Cortex of kidney (tissue), 1 donor: Measurements from ENCODE around the gene KRTAP5-5.
"Not testable (repeated sequence)": the region's sequence is repeated elsewhere in the genome, so short reads cannot be mapped to it uniquely, and the experiment has no call there.

Experiments
- DNase-seq: peaks from one replicate; lab custom pipeline; 2025; lab: John Stamatoyannopoulos, UW

Gene KRTAP5-5

DNA sequence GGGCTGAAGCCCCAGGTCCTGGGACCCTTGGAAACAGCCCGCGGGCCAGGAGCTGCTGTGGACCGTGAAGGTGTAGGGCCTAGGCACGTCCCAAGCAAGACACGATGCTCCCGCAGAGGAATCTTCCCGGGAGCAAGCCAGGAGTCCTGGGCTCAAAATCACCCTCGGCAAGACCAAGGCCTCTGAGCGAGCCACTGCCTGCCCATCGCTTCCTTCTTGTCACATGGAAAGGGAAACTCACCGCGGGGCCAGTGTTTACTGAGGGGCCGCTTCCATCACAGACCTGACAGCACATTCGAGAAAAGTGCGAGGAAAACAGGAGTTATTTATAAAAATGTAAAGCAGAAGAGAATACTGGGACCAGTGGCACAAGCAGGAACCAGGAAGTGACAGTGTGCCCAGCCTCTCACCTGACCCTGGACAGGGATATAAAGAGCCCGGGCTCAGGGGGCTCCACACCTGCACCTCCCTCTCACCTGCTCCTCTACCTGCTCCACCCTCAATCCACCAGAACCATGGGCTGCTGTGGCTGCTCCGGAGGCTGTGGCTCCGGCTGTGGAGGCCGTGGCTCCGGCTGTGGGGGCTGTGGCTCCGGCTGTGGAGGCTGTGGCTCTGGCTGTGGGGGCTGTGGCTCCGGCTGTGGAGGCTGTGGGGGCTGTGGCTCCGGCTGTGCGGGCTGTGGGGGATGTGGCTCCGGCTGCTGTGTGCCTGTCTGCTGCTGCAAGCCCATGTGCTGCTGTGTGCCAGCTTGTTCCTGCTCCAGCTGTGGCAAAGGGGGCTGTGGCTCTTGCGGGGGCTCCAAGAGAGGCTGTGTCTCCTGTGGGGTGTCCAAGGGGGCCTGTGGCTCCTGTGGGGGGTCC is at the start of gene KRTAP5-5:
Gene KRTAP5-5, plus strand, starts transcription at position 450 of the 860 bp plus-strand sequence. Its CDS starts 66 bp downstream, at position 516.
- no peak for DNase-seq

GRCh38 chr11:1581976-1582375 is 47.6 kb upstream of the KRTAP5-5 start:
- DNase-seq, result no peak

DNA sequence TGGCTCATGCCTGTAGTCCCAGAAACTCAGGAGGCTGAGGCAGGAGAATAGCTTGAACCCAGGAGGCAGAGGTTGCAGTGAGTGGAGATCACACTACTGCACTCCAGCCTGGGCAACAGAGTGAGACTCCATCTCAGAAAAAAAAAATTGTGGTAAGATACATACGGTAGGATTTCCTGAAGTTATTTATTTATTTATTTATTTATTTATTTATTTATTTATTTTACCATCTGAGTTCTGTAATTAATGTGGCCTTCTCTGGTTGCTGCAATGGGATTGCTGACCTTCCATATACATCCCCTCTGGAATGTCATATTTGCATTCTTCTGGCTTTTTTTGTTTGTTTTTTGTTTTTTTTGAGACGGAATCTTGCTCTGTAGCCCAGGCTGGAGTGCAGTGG is 46.7 kb upstream of the KRTAP5-5 start:
- DNase-seq, result not testable (repeated sequence)

DNA sequence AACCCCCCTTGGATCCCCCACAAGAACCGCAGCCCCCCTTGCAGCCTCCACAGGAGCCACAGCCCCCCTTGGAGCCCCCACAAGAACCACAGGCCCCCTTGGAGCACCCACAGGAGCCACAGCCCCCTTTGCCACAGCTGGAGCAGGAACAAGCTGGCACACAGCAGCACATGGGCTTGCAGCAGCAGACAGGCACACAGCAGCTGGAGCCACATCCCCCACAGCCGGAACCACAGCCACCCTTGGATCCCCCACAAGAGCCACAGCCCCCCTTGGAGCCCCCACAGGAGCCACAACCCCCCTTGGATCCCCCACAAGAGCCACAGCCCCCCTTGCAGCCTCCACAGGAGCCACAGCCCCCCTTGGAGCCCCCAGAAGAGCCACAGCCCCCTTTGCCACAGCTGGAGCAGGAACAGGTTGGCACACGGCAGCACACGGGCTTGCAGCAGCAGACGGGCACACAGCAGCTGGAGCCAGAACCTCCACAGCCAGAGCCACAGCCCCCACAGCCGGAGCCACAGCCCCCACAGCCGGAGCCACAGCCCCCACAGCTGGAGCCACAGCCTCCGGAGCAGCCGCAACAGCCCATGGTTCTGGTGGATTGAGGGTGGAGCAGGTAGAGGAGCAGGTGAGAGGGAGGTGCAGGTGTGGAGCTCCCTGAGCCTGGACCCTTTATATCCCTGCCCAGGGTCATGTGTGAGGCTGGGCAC is 44.8 kb upstream of the KRTAP5-5 start, which contains the start of gene KRTAP5-1:
Gene KRTAP5-1, minus strand, starts transcription at position 623 of the 710 bp plus-strand sequence. Its CDS starts 34 bp downstream, at position 589.
- not testable (repeated sequence) for DNase-seq

- DNase-seq, result no peak
Observed at GRCh38 chr11:1586699-1587098, 42.9 kb upstream of the KRTAP5-5 start.

DNA sequence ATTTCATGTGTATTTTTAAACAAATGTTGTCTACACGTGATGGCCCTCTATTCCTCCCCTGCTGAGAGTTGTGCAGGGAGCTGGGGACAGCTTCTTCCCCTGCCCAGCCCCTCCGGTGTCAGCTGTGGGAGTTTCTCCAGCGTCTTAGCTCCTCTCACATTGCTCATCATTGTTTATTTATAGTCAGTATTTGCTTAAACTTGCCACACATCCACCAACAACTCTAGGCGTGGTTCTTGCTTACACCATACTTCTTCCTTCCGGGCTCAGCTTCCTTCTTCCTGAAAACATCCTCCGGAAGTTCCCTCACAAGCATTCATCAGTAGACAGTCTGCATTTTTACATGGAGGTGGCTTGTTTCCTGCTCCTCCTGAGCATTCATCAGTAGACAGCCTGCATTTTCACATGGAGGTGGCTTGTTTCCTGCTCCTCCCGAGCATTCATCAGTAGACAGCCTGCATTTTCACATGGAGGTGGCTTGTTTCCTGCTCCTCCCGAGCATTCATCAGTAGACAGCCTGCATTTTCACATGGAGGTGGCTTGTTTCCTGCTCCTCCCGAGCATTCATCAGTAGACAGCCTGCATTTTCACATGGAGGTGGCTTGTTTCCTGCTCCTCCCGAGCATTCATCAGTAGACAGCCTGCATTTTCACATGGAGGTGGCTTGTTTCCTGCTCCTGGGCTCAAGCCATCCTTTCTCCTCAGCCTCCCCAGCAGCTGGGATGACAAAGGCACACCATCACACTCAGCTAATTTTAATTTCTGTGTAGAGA is 40.2 kb upstream of the KRTAP5-5 start:
- DNase-seq, result not testable (repeated sequence)

DNA sequence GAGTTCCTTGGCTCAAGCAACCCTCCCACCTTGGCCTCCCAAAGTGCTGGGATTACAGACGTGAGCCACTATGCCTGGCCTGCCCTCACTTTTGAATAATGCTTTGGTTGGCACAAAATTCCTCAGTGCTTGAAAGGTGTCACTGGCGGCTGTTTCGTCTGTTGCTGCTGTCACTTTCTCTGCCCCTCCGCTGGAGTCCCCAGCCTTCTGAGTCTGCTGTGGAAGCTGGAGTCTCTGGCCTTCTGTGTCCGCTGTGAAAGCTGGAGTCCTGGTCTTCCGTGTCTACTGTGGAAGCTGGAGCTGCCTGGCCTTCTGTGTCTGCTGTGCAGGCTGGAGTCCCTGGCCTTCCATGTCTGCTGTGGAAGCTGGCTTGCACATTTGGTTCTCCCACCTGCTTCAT is 39.6 kb upstream of the KRTAP5-5 start:
- no peak for DNase-seq

- DNase-seq, result no peak
Observed at GRCh38 chr11:1592628-1593027, 36.9 kb upstream of the KRTAP5-5 start.

DNA sequence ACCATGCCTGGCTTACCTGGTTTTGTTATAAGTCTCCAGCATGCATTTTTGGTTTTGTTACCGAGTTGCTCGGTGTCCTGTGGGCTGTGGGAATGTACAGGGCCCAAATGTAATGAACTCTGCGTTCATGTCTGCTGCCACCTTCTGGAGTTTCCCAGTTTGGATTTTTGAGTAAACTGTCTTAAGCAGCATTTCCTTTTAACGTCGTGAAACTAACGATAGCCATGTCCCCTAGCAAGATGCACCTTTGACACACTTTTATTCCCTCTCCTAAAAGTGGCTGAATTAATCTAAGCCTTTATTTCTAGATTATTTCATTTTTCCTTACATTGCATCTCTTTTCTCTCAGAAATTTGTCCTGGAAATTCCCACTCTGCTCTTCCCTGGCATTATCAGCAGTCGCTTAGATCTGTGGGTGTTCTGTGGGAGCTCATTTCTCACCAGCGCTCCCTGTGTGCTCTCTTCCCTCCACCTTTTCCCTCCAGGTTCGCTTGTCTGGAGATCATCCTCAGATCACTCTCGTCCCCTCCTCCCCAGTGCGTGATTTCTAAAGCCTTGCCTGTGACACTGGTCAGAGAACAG is 33.5 kb upstream of the KRTAP5-5 start:
- DNase-seq, result not testable (repeated sequence)

GRCh38 chr11:1596576-1597121 is 32.9 kb upstream of the KRTAP5-5 start:
- not testable (repeated sequence) for DNase-seq

GRCh38 chr11:1597331-1597993 is 32.1 kb upstream of the KRTAP5-5 start:
- no peak for DNase-seq

DNA sequence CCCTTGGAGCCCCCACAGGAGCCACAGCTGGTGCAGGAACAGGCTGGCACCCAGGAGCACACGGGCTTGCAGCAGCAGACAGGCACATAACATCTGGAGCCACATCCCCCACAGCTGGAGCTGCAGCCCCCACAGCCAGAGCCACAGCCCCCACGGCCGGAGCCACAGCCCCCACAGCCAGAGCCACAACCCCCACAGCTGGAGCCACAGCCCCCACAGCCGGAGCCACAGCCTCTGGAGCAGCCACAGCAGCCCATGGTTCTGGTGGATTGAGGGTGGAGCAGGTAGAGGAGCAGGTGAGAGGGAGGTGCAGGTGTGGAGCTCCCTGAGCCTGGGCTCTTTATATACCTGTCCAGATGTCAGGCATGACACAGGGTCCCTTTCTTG is 31.6 kb upstream of the KRTAP5-5 start, which contains the start of gene KRTAP5-2:
Gene KRTAP5-2, minus strand, starts transcription at position 301 of the 387 bp plus-strand sequence. Its CDS starts 44 bp downstream, at position 257.
- no peak for DNase-seq

GRCh38 chr11:1598406-1598805 is 31.2 kb upstream of the KRTAP5-5 start:
- not testable (repeated sequence) for DNase-seq

DNA sequence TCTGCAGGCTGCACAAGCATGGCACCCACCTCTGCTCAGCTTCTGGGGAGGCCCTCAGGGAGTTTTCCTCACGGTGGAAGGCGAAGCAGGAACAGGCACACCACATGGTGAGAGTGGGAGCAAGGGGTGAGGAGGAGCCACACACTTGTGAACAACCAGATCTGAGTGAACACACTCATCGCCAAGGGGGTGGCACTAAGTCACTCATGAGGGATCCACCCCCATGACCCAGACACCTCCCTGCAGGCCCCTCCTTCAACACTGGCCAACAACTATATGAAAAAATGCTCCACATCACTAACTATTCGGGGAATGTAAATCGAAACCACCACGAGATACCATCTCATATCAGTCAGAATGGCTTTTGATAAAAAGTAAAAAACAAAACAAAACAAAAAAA is 30.8 kb upstream of the KRTAP5-5 start:
- no peak for DNase-seq

GRCh38 chr11:1600626-1601025 is 28.9 kb upstream of the KRTAP5-5 start:
- DNase-seq, result no peak

- not testable (repeated sequence) for DNase-seq
Observed at GRCh38 chr11:1601663-1602062, 27.9 kb upstream of the KRTAP5-5 start.

GRCh38 chr11:1603629-1604028 is 25.9 kb upstream of the KRTAP5-5 start:
- DNase-seq, result no peak

GRCh38 chr11:1604181-1604580 is 25.4 kb upstream of the KRTAP5-5 start:
- no peak for DNase-seq

DNA sequence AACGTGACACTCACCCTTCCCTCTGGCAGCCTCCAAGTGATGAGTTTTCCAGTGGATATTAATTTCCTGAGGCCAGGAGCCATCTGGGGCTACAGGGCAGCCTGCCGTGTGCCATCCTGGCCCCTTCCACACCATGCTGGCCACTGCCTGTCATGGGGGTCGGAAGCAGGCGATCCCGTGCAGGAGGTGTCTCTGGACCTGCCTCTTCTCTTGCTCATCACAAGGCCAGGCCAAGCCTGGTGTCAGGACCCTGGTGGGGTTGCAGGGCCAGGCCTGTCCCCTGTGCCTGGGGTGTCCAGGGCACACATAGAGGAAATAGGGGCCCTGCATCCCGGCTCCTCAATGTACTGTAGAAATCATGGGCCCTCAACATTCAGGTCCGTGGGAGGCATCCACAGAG is 24.9 kb upstream of the KRTAP5-5 start:
- DNase-seq, result no peak

DNA sequence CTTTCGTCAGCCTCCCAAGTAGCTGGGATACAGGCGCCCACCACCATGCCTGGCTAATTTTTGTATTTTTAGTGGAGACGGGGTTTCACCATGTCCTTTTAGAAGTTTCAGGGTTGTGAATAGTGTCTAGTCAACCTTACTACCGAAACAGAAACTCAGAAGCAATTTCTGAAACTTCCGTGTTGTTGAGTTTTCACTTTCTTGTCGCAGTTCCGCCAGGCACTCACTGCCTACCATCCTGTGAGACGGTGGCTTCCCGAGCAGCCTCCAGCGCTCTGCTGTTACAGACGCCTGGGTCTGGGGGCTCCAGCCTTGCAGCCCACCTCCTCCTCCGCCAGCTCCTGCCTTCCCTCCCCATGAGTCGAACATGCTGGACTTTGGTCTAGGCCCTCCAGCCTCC is 23.7 kb upstream of the KRTAP5-5 start:
- not testable (repeated sequence) for DNase-seq
